WTC11 (cell line): ENCODE measurements around the gene ADCYAP1R1. TPM values are rescaled to one million over a fixed set of nuclear protein-coding genes. Genes with fewer than 3 reads are reported as not detected.

Experiments
- ATAC-seq: fragments of 200-7000 bp; cut with Tn5 transposase; 2 replicates; pipeline ENCODE4 v1.10.0; 2021; ENCODE audit warnings: mild to moderate bottlenecking, moderate library complexity
- CTCF ChIA-PET: fragments of 300-600 bp; sonication (Branson Sonifier 250); formaldehyde crosslinking; loops from one replicate; lab custom pipeline; 2021; ENCODE audit warnings: antibody characterized with exemption; lab: Charles Lee
- POLR2A ChIA-PET: fragments of 350-600 bp; sonication (Branson Sonifier 250); formaldehyde crosslinking; loops from one replicate; lab custom pipeline; 2021; ENCODE audit warnings: antibody characterized with exemption; lab: Charles Lee
- DNase-seq: peaks from one replicate; pipeline ENCODE4 v3.0.0; 2021; ENCODE audit warnings: low spot score
- H3K27ac Mint-ChIP-seq: 2 replicates; pipeline ENCODE4 v1.8.0; 2021; ENCODE audit warnings: mixed read lengths
- H3K27me3 Mint-ChIP-seq: 2 replicates; pipeline ENCODE4 v1.8.0; 2021; ENCODE audit warnings: low read depth, mild to moderate bottlenecking, moderate library complexity, mixed read lengths
- H3K36me3 Mint-ChIP-seq: 2 replicates; pipeline ENCODE4 v1.8.0; 2021; ENCODE audit warnings: mixed read lengths
- H3K4me1 Mint-ChIP-seq: 2 replicates; pipeline ENCODE4 v1.8.0; 2022; ENCODE audit warnings: mixed read lengths
- H3K4me3 Mint-ChIP-seq: 2 replicates; pipeline ENCODE4 v1.8.0; 2021; ENCODE audit warnings: mild to moderate bottlenecking, moderate library complexity, mixed read lengths
- H3K9me3 Mint-ChIP-seq: 2 replicates; pipeline ENCODE4 v1.8.0; 2021; ENCODE audit warnings: mixed read lengths
- AFF4 ChIP-seq: sonication (generic); formaldehyde crosslinking; IDR thresholded peaks from 2 replicates; pipeline ENCODE4 v1.8.1; 2023; ENCODE audit warnings: mild to moderate bottlenecking, missing genetic modification reagents, borderline replicate concordance
- AR ChIP-seq: fragments of 250-450 bp; sonication (Bioruptor Pico); IDR thresholded peaks from 2 replicates; pipeline ENCODE4 v1.9.0; 2021; ENCODE audit warnings: mild to moderate bottlenecking
- ARID4B ChIP-seq: sonication (generic); formaldehyde crosslinking; IDR thresholded peaks from 2 replicates; pipeline ENCODE4 v1.8.0; 2023; ENCODE audit warnings: missing genetic modification reagents, mild to moderate bottlenecking, borderline replicate concordance
- CBFB ChIP-seq: sonication (generic); formaldehyde crosslinking; IDR thresholded peaks from 2 replicates; pipeline ENCODE4 v1.8.1; 2022; ENCODE audit warnings: mild to moderate bottlenecking, low read depth, missing genetic modification reagents
- GABPB1 ChIP-seq: sonication (generic); formaldehyde crosslinking; IDR thresholded peaks from 2 replicates; pipeline ENCODE4 v1.8.1; 2023; ENCODE audit warnings: mild to moderate bottlenecking, missing genetic modification reagents
- JAZF1 ChIP-seq: fragments of 250-450 bp; sonication (Bioruptor Pico); IDR thresholded peaks from 2 replicates; pipeline ENCODE4 v1.9.0; 2021; ENCODE audit warnings: moderate library complexity, mild to moderate bottlenecking, inconsistent platforms
- MAX ChIP-seq: sonication (generic); formaldehyde crosslinking; IDR thresholded peaks from 2 replicates; pipeline ENCODE4 v1.8.0; 2022; ENCODE audit warnings: mild to moderate bottlenecking, missing genetic modification reagents
- NFATC4 ChIP-seq: fragments of 250-450 bp; sonication (Bioruptor Pico); IDR thresholded peaks from 2 replicates; pipeline ENCODE4 v1.9.0; 2021; ENCODE audit warnings: mild to moderate bottlenecking
- NFE2L1 ChIP-seq: sonication (generic); formaldehyde crosslinking; IDR thresholded peaks from 2 replicates; pipeline ENCODE4 v1.8.1; 2023; ENCODE audit warnings: missing genetic modification reagents
- PRDM15 ChIP-seq: sonication (generic); formaldehyde crosslinking; IDR thresholded peaks from 2 replicates; pipeline ENCODE4 v1.8.0; 2022; ENCODE audit warnings: missing genetic modification reagents
- TP53 ChIP-seq: sonication (generic); formaldehyde crosslinking; IDR thresholded peaks from 2 replicates; pipeline ENCODE4 v1.8.1; 2023; ENCODE audit warnings: mild to moderate bottlenecking, missing genetic modification reagents
- ZSCAN18 ChIP-seq: fragments of 250-450 bp; sonication (Bioruptor Pico); IDR thresholded peaks from 2 replicates; pipeline ENCODE4 v2.1.2; 2022; ENCODE audit warnings: mild to moderate bottlenecking, moderate library complexity
- total RNA-seq: library from RNA; stranded (reverse); gene quantifications from 3 replicates; pipeline ENCODE4 v1.2.3, GENCODE V29; 2021

ADCYAP1R1 gene
- total RNA-seq, 1 experiment from 2014 or later: 9.9 TPM

GRCh38 chr7:31077484-31078362 is 25.6 kb downstream of the ADCYAP1R1 start:
- no peak overlapping the region for H3K27ac Mint-ChIP-seq
- TF ChIP-seq MAX (CRISPR knock-in tag) (no peak), PRDM15 (CRISPR knock-in tag) (no peak), NFE2L1 (CRISPR knock-in tag) (0 out of 2 replicates have a peak, but pooled peaks have one; percentile 26), TP53 (CRISPR knock-in tag) (no peak)
- TF ChIP-seq, all 79 proteins: peak for 1
- ChIA-PET POLR2A (no interaction called here), CTCF (interaction anchor here (1.0 to 2.1 kb wide), 4 partner anchors 17 to 94 kb away, joined by 3 to 10 read pairs (median 6); no protein-coding TSS in a partner anchor)
- Mint-ChIP-seq H3K9me3 (peaks cover 5% of the 10 kb centered on the region), H3K36me3 (0 out of 2 replicates have a peak, but pooled peaks cover under 1% of the 10 kb centered on the region), H3K27me3 (no peaks in the 10 kb centered on the region), H3K4me1 (peaks cover 15% of the 10 kb centered on the region), H3K4me3 (no peak overlapping the region)
- ATAC-seq: no peak
- no peak for DNase-seq

GRCh38 chr7:31078363-31078990 is 26.4 kb downstream of the ADCYAP1R1 start:
- ChIA-PET POLR2A (no interaction called here), CTCF (interaction anchor here (1.6 to 2.1 kb wide), 3 partner anchors 18 to 95 kb away, joined by 3 to 10 read pairs (median 8); no protein-coding TSS in a partner anchor)
- H3K36me3 Mint-ChIP-seq: no peaks in the 10 kb centered on the region
- ATAC-seq (no peak), DNase-seq (no peak)
- no peak overlapping the region for H3K4me3 Mint-ChIP-seq
- peaks cover 9% of the 10 kb centered on the region for H3K4me1 Mint-ChIP-seq
- no peaks in the 10 kb centered on the region for H3K27me3 Mint-ChIP-seq
- TF ChIP-seq ARID4B (CRISPR knock-in tag) (no peak), CBFB (CRISPR knock-in tag) (no peak), ZSCAN18 (no peak), NFATC4 (CRISPR knock-in tag) (no peak), AR (no peak), GABPB1 (CRISPR knock-in tag) (no peak), AFF4 (CRISPR knock-in tag) (no peak), JAZF1 (no peak)
- H3K27ac Mint-ChIP-seq: no peak overlapping the region
- no peaks in the 10 kb centered on the region for H3K9me3 Mint-ChIP-seq
